Body of pancreas (tissue), 4 donors: Measurements from ENCODE around the gene WDFY4.

Source experiments
- CTCF ChIP-seq, 7 experiments: fragments of 450-650 bp in 4 of 7; fragments of 200-600 bp in 3 of 7; sonication (generic) in 3 of 7; IDR thresholded peaks; one replicate each; pipeline ENCODE4 v1.5.1; 2016 to 2019; ENCODE audit warnings: antibody characterized with exemption in 7 of 7
- POLR2A ChIP-seq, 3 donors: fragments of 450-650 bp; IDR thresholded peaks; one replicate each; pipeline ENCODE4 v1.6.1; 2016; ENCODE audit warnings: antibody characterized with exemption in 3 of 3, mild to moderate bottlenecking in 2 of 3

GRCh38 chr10:48809261-48809660 lies 124.6 kb downstream of the WDFY4 start:
- TF ChIP-seq CTCF (IDR thresholded peaks at IDR 0.05) (no peak), POLR2A (IDR thresholded peaks at IDR 0.05) (no peak)
